Ureter (tissue), 1 donor: ENCODE results near the gene AGBL4. TPM values are rescaled to one million over a fixed set of nuclear protein-coding genes. Genes with fewer than 3 reads are reported as not detected.
"Not testable (repeated sequence)": the region's sequence is repeated elsewhere in the genome, so short reads cannot be mapped to it uniquely, and the experiment has no call there.

Experiments used
- DNase-seq: peaks from one replicate; pipeline ENCODE4 v3.0.0-alpha.2; 2020; ENCODE audit warnings: low spot score
- total RNA-seq: library from RNA; stranded (reverse); gene quantifications from one replicate; pipeline ENCODE4 v1.2.4, GENCODE V29; 2023
- donor health status: DM: yes; HTN: yes; CAD: no.

The AGBL4 gene
- total RNA-seq, 1 donor from 2014 or later, result 0.21 TPM

- DNase-seq, result no peak
Measured at GRCh38 chr1:49036700-49037099, 987.1 kb downstream of the AGBL4 start.

GRCh38 chr1:49028396-49028795 lies 995.4 kb downstream of the AGBL4 start:
- DNase-seq, result no peak

- DNase-seq, result no peak
Measured at GRCh38 chr1:49026230-49026811, 997.4 kb downstream of the AGBL4 start.

- no peak for DNase-seq
Measured at GRCh38 chr1:49016030-49016977, 1007.5 kb downstream of the AGBL4 start.

- DNase-seq, result no peak
Measured at GRCh38 chr1:49013079-49013478, 1010.7 kb downstream of the AGBL4 start.

- DNase-seq, result not testable (repeated sequence)
Measured at GRCh38 chr1:49002981-49003380, 1020.8 kb downstream of the AGBL4 start.

GRCh38 chr1:48999321-48999720 lies 1024.4 kb downstream of the AGBL4 start:
- DNase-seq, result no peak

GRCh38 chr1:48996311-48996710 lies 1027.4 kb downstream of the AGBL4 start:
- no peak for DNase-seq

GRCh38 chr1:48988633-48989197 lies 1035.0 kb downstream of the AGBL4 start:
- no peak for DNase-seq

GRCh38 chr1:48979940-48980339 lies 1043.8 kb downstream of the AGBL4 start:
- no peak for DNase-seq

GRCh38 chr1:48978413-48978812 lies 1045.3 kb downstream of the AGBL4 start:
- DNase-seq, result no peak

- no peak for DNase-seq
Measured at GRCh38 chr1:48977273-48977672, 1046.5 kb downstream of the AGBL4 start.

GRCh38 chr1:48969971-48970370 lies 1053.8 kb downstream of the AGBL4 start:
- no peak for DNase-seq

- no peak for DNase-seq
Measured at GRCh38 chr1:48967318-48967717, 1056.4 kb downstream of the AGBL4 start.

GRCh38 chr1:48966583-48966982 lies 1057.2 kb downstream of the AGBL4 start:
- DNase-seq, result no peak

GRCh38 chr1:48960320-48960719 lies 1063.4 kb downstream of the AGBL4 start:
- DNase-seq, result no peak

- DNase-seq, result no peak
Measured at GRCh38 chr1:48955774-48956173, 1068.0 kb downstream of the AGBL4 start.

- no peak for DNase-seq
Measured at GRCh38 chr1:48953617-48954016, 1070.1 kb downstream of the AGBL4 start.

GRCh38 chr1:48948562-48948961 lies 1075.2 kb downstream of the AGBL4 start:
- DNase-seq, result no peak

- DNase-seq, result no peak
Measured at GRCh38 chr1:48947761-48948537, 1075.8 kb downstream of the AGBL4 start.

- DNase-seq, result no peak
Measured at GRCh38 chr1:48946070-48946469, 1077.7 kb downstream of the AGBL4 start.

- DNase-seq, result no peak
Measured at GRCh38 chr1:48944811-48945210, 1078.9 kb downstream of the AGBL4 start.
